Mesodermal cell (in vitro differentiated cells): Measurements from ENCODE around the gene CSTPP1.
"Not testable (repeated sequence)": the region's sequence is repeated elsewhere in the genome, so short reads cannot be mapped to it uniquely, and the experiment has no call there.

Experiments
- H3K27ac ChIP-seq: 2 replicates; pipeline ENCODE4 v1.7.0; 2013; ENCODE audit warnings: mild to moderate bottlenecking, low read depth, low read length, moderate library complexity; ENCODE audit not compliant: severe bottlenecking
- H3K36me3 ChIP-seq: 2 replicates; pipeline ENCODE4 v1.7.1; 2013; ENCODE audit warnings: mild to moderate bottlenecking, low read length, moderate library complexity; ENCODE audit not compliant: control insufficient read depth, insufficient read depth
- H3K4me1 ChIP-seq: one replicate; pipeline ENCODE4 v1.7.1; 2013; ENCODE audit warnings: mild to moderate bottlenecking, low read length; ENCODE audit not compliant: insufficient read depth, control insufficient read depth, poor library complexity, severe bottlenecking
- H3K4me3 ChIP-seq: 2 replicates; pipeline ENCODE4 v1.7.0; 2013; ENCODE audit warnings: low read length, control low read depth, mild to moderate bottlenecking; ENCODE audit not compliant: insufficient read depth, poor library complexity, severe bottlenecking; ENCODE audit errors: extremely low read depth
- H3K9me3 ChIP-seq: 2 replicates; pipeline ENCODE4 v1.7.1; 2013; ENCODE audit warnings: mild to moderate bottlenecking, low read length, moderate library complexity; ENCODE audit not compliant: control insufficient read depth
- WGBS, 2 experiments: methylation state at CpG; one replicate each; pipeline ENCODE4 v1.1.5; 2013; ENCODE audit warnings: missing lambda C conversion rate in 2 of 2; ENCODE audit not compliant: insufficient coverage in 2 of 2; 5-methylcytosine and 5-hydroxymethylcytosine counted together

The CSTPP1 gene

GRCh38 chr11:46953093-46953492 lies 16.5 kb downstream of the CSTPP1 start:
- WGBS, 2 experiments, result 93 to 96% methylated on average over 5 of the region's 5 CpGs
- no peak overlapping the region for H3K4me3 ChIP-seq
- H3K36me3 ChIP-seq, result peaks cover 2% of the 10 kb centered on the region
- peaks cover 20% of the 10 kb centered on the region for H3K4me1 ChIP-seq
- no peak overlapping the region for H3K27ac ChIP-seq
- no peaks in the 10 kb centered on the region for H3K9me3 ChIP-seq

GRCh38 chr11:46958777-46959176 lies 22.2 kb downstream of the CSTPP1 start:
- no peak overlapping the region for H3K27ac ChIP-seq

GRCh38 chr11:46961041-46961440 lies 24.5 kb downstream of the CSTPP1 start:
- Histone ChIP-seq H3K4me3 (no peak overlapping the region), H3K9me3 (no peaks in the 10 kb centered on the region), H3K27ac (no peak overlapping the region), H3K4me1 (no peaks in the 10 kb centered on the region), H3K36me3 (peaks cover 28% of the 10 kb centered on the region)
- WGBS, 2 experiments, result 100% methylated on average over 1 of the region's 2 CpGs; no CpG with 5 or more reads in 1 of the 2 experiments

More at GRCh38 chr11:46958777-46959176, 22.2 kb downstream of the CSTPP1 start:
- H3K4me3 ChIP-seq, result no peak overlapping the region
- H3K9me3 ChIP-seq, result no peaks in the 10 kb centered on the region
- H3K4me1 ChIP-seq, result no peaks in the 10 kb centered on the region
- WGBS, 2 experiments, result no CpG with 5 or more reads among the region's 1 CpG
- H3K36me3 ChIP-seq, result peaks cover 20% of the 10 kb centered on the region

GRCh38 chr11:46961886-46962285 lies 25.3 kb downstream of the CSTPP1 start:
- no CpG with 5 or more reads among the region's 3 CpGs for WGBS, 2 experiments
- H3K36me3 ChIP-seq, result peaks cover 28% of the 10 kb centered on the region
- not testable (repeated sequence) for H3K9me3 ChIP-seq

GRCh38 chr11:46963844-46964243 lies 27.3 kb downstream of the CSTPP1 start:
- H3K9me3 ChIP-seq, result no peaks in the 10 kb centered on the region
- no peak overlapping the region for H3K4me3 ChIP-seq
- no peaks in the 10 kb centered on the region for H3K4me1 ChIP-seq
- 94 to 100% methylated on average over 2 of the region's 3 CpGs for WGBS, 2 experiments
- H3K27ac ChIP-seq, result no peak overlapping the region
- peaks cover 20% of the 10 kb centered on the region for H3K36me3 ChIP-seq

More at GRCh38 chr11:46961886-46962285, 25.3 kb downstream of the CSTPP1 start:
- H3K4me1 ChIP-seq, H3K27ac ChIP-seq, H3K4me3 ChIP-seq: not testable (repeated sequence)

- H3K36me3 ChIP-seq, result peaks cover 7% of the 10 kb centered on the region
- H3K4me3 ChIP-seq, result no peak overlapping the region
- 90 to 100% methylated on average over 1 of the region's 2 CpGs for WGBS, 2 experiments
- H3K4me1 ChIP-seq, result no peaks in the 10 kb centered on the region
- H3K27ac ChIP-seq, result no peak overlapping the region
- no peaks in the 10 kb centered on the region for H3K9me3 ChIP-seq
These were observed 30.2 kb downstream of the CSTPP1 start for GRCh38 chr11:46966773-46967172.

- H3K9me3 ChIP-seq, result no peaks in the 10 kb centered on the region
- no peak overlapping the region for H3K27ac ChIP-seq
- no peaks in the 10 kb centered on the region for H3K4me1 ChIP-seq
- H3K36me3 ChIP-seq, result peaks cover 9% of the 10 kb centered on the region
- no peak overlapping the region for H3K4me3 ChIP-seq
- 100% methylated on average over 1 of the region's 2 CpGs; no CpG with 5 or more reads in 1 of the 2 experiments for WGBS, 2 experiments
These were observed 31.4 kb downstream of the CSTPP1 start for GRCh38 chr11:46967962-46968361.

GRCh38 chr11:46969379-46969778 lies 32.8 kb downstream of the CSTPP1 start:
- no peak overlapping the region for H3K4me3 ChIP-seq
- 96 to 100% methylated on average over 1 to 2 of the region's 2 CpGs for WGBS, 2 experiments
- H3K4me1 ChIP-seq, result no peaks in the 10 kb centered on the region
- H3K9me3 ChIP-seq, result no peaks in the 10 kb centered on the region
- H3K27ac ChIP-seq, result no peak overlapping the region
- H3K36me3 ChIP-seq, result peaks cover 19% of the 10 kb centered on the region

GRCh38 chr11:46970913-46971625 lies 34.5 kb downstream of the CSTPP1 start:
- WGBS, 2 experiments, result no CpG with 5 or more reads among the region's 3 CpGs
- H3K4me1 ChIP-seq, result peaks cover 3% of the 10 kb centered on the region
- peaks cover 11% of the 10 kb centered on the region for H3K36me3 ChIP-seq
- H3K9me3 ChIP-seq, result no peaks in the 10 kb centered on the region
- no peak overlapping the region for H3K27ac ChIP-seq
- no peak overlapping the region for H3K4me3 ChIP-seq

GRCh38 chr11:46972343-46972742 lies 35.8 kb downstream of the CSTPP1 start:
- Histone ChIP-seq H3K4me3 (no peak overlapping the region), H3K27ac (no peak overlapping the region), H3K9me3 (no peaks in the 10 kb centered on the region), H3K4me1 (peaks cover 13% of the 10 kb centered on the region), H3K36me3 (peaks cover 11% of the 10 kb centered on the region)
- 83 to 100% methylated on average over 1 of the region's 2 CpGs for WGBS, 2 experiments

GRCh38 chr11:46972821-46973220 lies 36.3 kb downstream of the CSTPP1 start:
- Histone ChIP-seq H3K9me3 (no peaks in the 10 kb centered on the region), H3K4me1 (peaks cover 16% of the 10 kb centered on the region), H3K36me3 (peaks cover 11% of the 10 kb centered on the region), H3K27ac (no peak overlapping the region), H3K4me3 (no peak overlapping the region)
- no CpG with 5 or more reads among the region's 2 CpGs for WGBS, 2 experiments
